Mesenteric fat pad (tissue), 1 donor: ENCODE results near the gene NUDT17. TPM values are rescaled to one million over a fixed set of nuclear protein-coding genes. Genes with fewer than 3 reads are reported as not detected.
A peak's percentile ranks its signal among the peaks of the same experiment; 100 is the strongest.
"Not testable (repeated sequence)": the region's sequence is repeated elsewhere in the genome, so short reads cannot be mapped to it uniquely, and the experiment has no call there.

Experiments
- DNase-seq: peaks from one replicate; pipeline ENCODE4 v3.0.0-alpha.2; 2020; ENCODE audit warnings: low spot score
- long read RNA-seq: library from polyadenylated mRNA; unstranded; transcript quantifications from one replicate; pipeline ENCODE4 v2.0.0, GENCODE V29; 2020
- total RNA-seq: library from RNA; stranded (reverse); fragmentation: NEBNext Ultra II Directional; extraction: Animal tissue kit (Norgen Biotek cat#: 25700); gene quantifications from one replicate; pipeline ENCODE4 v1.2.1, GENCODE V29; 2021
- donor health status: DM: yes; HTN: yes; CAD: no.

NUDT17 gene
- total RNA-seq: 2.9 TPM
- long read RNA-seq, partial matches to known transcripts: 0 of 7 reads
- long read RNA-seq, other reads (novel, unspliced or antisense): 7 of 7 reads

- no peak for DNase-seq
Measured at GRCh38 chr1:145845514-145846161, at the start of gene NUDT17. Gene NUDT17 (plus strand): TSS chr1:145845630. CDS start chr1:145845641, 11 bp downstream.

DNA sequence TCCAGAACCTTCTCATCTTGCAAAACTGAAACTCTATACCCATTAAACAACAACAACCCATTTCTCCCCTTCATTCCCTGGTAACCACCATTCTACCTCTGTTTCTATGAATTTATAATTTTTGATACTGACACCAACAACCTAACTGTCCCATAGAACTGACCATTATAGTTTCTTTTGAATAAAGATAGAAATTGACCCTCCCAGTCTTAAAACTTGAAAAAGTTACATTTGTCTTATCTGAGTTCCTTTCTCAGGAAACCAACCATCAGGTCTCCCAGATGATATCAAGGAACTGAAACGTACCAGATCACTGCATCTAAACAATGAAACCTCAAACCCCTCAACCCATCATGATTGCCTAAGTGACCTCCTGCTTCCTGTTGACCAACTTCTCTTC lies 48.7 kb upstream of the NUDT17 start:
- DNase-seq: no peak

GRCh38 chr1:145799806-145800205 lies 45.6 kb upstream of the NUDT17 start:
- DNase-seq: no peak

DNA sequence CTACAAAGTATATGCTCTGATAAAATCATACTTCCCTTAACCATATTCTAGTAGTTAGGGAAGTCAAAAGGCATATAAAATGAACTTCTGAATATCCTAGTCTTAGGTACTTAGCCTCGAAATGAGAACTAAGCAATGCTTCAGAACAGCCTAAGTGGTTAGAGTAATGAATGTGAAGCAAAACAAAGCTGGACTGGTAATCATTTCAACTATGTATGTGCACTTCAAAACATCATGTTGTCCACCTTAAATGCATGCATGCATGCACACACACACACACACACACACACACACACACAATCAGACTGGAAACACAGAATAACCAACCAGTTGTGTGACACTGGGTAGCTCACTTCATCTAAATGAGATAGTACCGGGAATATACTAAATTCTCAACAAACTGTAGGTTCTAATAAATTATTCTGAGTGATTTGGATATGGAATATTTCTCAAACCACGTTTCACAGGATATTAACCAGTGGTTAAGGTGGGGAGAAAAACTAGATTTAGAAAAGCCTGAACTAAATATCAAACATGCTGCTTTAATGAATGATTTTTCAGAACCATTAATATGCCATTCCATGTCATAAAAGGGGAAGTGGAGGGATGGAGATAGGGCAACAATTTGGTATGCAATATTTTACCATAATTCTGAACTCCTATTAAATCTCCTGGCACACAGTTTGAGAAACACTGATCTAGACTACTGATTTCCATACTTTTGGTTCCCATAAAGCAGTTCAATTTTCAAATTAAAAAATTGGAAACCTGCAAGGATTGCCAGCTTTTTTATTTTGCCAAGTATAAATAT lies 41.0 kb upstream of the NUDT17 start:
- no peak for DNase-seq

- DNase-seq: no peak
Measured at GRCh38 chr1:145805057-145805456, 40.4 kb upstream of the NUDT17 start.

GRCh38 chr1:145806408-145806807 lies 39.0 kb upstream of the NUDT17 start:
- DNase-seq: no peak

GRCh38 chr1:145806844-145807243 lies 38.6 kb upstream of the NUDT17 start:
- no peak for DNase-seq

- DNase-seq: not testable (repeated sequence)
Measured at GRCh38 chr1:145812977-145813810, 32.2 kb upstream of the NUDT17 start.

DNA sequence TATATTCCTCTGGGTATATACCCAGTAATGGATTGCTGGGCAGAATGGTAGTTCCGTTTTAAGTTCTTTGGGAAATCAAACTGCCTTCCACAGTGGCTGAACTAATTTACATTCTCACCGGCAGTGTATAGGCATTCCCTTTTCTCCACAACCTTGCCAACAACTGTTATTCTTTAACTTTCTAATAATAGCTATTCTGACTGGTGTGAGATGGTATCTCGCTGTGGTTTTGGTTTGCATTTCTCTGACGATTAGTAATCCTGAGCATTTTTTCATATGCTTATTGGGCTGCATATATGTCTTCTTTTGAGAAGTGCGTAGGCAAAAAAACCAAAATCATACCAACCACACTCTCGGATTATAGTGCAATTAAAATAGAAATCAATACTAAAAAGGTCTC lies 27.3 kb upstream of the NUDT17 start:
- not testable (repeated sequence) for DNase-seq

DNA sequence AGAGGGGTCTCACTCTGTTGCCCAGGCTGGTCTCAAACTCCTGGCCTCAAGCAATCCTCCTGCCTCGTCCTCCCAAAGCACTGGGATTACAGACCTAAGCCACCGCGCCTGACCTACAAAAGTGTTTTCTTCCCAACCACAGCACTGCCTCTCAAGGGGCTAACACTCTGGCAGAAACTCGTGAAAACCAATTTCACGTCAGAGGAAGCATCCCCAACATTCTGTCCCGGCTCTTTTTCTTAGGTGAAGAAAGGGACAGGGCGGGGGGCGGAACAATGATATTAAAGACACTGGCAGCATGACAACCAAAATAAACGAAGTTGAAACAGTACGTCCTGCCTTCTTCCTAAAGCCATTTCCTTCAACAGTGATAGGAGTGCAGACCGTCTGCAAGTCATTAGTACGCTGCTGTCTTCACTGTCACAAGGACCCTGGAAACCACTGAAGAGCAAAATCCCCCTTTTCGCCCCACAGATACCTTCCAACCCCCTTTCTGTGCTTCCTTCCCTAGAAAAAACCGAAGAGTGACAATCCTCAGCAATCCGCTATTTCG lies 22.6 kb upstream of the NUDT17 start:
- not testable (repeated sequence) for DNase-seq

DNA sequence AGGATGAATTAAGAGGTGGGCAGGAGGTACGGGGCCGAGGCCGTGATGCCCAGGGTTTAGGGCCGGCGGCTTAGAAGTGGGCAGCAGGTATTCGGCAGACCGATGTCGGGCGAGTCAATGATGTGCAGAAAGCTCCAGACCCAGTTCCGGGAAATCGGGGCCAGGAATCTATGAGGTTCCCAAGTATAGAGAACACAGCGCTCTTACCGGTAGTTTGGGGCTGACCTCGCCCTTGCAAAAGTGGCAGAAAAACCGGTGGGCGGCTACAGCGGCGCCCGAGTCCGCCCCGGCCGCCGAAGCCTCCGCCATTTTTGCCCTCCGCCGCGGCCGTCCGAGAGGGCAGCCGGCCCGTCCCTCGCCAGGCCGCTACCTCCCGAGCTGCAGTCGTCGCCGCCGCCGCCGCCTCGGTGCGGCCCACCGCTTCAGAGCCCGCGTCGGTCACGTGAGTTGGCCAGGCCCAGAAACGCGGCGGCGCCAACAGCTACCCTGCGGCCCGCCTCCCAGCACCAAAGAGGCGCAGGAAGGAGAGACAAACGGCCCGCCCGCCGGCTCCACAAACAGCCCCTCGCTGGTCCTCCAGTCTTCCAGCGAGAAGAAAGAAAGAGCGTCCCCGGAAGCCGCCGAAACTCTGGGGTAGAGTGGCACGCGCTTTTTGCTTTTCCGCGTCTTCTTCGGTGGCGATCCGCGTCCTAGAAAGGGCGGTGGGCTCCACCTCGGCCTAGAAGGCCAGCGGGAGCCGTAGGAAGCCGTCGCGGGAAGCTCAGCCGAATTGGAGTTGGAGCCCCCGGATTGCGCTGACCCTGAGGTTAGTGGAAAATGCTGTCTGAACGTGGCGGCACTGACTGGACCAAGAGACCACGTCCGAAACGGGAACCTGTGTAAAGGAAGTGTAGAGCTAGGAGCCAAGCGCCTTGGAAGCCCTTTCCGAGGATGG lies 21.6 kb upstream of the NUDT17 start, which contains the start of the genes POLR3C and RNF115:
Gene POLR3C, plus strand, starts transcription at position 636 of the 934 bp plus-strand sequence. CDS start 1,577 bp downstream, outside the sequence.
Gene RNF115, minus strand, starts transcription at position 531 of the 934 bp plus-strand sequence. Its CDS starts 222 bp downstream, at position 309.
- DNase-seq: peak; percentile 95

GRCh38 chr1:145824499-145824842 lies 21.0 kb upstream of the NUDT17 start:
- no peak for DNase-seq

- DNase-seq: no peak
Measured at GRCh38 chr1:145826030-145826429, 19.4 kb upstream of the NUDT17 start.

- no peak for DNase-seq
Measured at GRCh38 chr1:145827966-145828365, 17.5 kb upstream of the NUDT17 start.

DNA sequence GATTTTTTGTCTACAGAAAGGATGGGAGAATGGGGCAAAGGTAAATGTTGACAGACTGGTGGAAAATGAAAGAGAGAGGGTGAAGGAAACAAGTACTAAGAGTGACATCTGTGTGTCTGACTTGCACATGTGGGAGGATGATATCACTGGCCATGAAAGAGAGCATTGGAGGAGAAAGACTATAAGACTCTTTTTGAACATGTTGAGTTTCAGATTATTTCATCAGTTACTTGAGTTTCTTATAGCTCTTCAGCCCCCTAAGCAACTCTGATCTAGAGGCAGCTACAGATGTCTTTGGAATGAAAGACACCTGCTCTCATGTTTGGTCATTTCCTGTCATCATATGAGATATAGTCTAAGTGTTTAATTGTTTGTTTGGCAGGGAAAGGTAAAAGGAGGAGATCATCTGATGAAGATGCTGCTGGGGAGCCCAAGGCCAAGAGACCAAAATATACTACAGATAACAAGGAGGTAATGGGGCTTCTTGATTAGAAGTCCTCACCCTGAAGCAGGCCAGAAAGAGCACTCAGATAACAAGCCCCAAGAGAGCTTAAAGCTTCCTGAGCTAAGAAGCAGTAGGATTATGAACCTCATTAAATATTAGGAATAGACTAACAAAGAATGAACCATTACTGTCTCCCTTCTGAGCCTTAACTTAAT lies 16.9 kb upstream of the NUDT17 start:
- no peak for DNase-seq

DNA sequence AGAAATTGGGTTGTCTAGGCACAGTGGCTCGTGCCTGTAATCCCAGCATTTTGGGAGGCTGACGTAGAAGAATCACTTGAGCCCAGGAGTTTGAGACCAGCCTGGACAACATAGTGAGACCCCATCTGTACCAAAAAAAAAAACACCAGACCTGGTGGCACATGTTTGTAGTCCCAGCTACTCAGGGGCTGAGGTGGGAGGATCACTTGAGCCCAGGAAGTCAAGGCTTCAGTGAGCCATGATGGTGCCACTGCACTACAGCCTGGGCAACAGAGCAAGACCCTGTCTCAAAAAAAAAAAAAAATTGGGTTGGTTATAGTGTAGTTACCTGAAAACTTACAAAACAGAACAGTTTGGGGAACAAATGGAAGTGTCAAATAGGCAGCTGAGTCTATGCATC lies 14.6 kb upstream of the NUDT17 start:
- DNase-seq: not testable (repeated sequence)

- no peak for DNase-seq
Measured at GRCh38 chr1:145837656-145838055, 7.8 kb upstream of the NUDT17 start.

DNA sequence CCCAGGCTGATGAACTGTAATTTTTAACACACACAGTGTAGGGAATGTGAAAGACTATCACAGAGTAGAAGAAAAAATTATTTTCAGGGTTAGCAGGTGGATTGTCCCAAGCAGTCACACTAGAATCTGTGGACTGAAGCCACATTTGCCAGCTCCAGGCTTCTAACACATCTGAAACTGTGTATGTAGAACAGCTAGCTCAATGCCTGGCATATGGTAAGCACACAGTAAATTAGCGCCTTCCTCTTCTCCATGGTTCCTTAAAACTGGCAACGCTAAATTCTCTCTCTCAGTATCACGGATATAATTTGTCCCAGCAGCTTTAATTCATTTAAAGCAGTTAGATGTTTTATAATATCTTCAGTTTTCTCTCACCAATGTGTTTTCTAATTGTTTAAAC lies 2.4 kb upstream of the NUDT17 start:
- no peak for DNase-seq

- no peak for DNase-seq
Measured at GRCh38 chr1:145845144-145845513, 301 bp upstream of the NUDT17 start.

- no peak for DNase-seq
Measured at GRCh38 chr1:145846201-145846612, 777 bp downstream of the NUDT17 start.
